K562 (cell line): Measurements from ENCODE around the gene PSMC4. TPM values are rescaled to one million over a fixed set of nuclear protein-coding genes. Genes with fewer than 3 reads are reported as not detected.
A peak's percentile ranks its signal among the peaks of the same experiment; 100 is the strongest.

ENCODE experiments used
- BRCA1 ChIP-seq, 2 experiments: fragments of 450-650 bp in 1 of 2; sonication (generic) in 1 of 2; formaldehyde crosslinking in 1 of 2; IDR thresholded peaks; 2 replicates each; pipeline versions ENCODE4 v1.5.0 to v1.6.1; 2017 to 2020; ENCODE audit warnings: mild to moderate bottlenecking in 1 of 2, missing genetic modification reagents in 1 of 2
- CCAR2 ChIP-seq: fragments of 200-400 bp; formaldehyde crosslinking; IDR thresholded peaks from 2 replicates; pipeline ENCODE4 v1.6.1; 2017; ENCODE audit warnings: mild to moderate bottlenecking, low read depth, low read length
- DPF2 ChIP-seq: fragments of 450-650 bp; IDR thresholded peaks from 2 replicates; pipeline ENCODE4 v1.6.1; 2016
- EGR1 ChIP-seq: fragments of 450-650 bp; conservative IDR thresholded peaks from 2 replicates; pipeline ENCODE4 v1.6.1; 2017; ENCODE audit warnings: mild to moderate bottlenecking
- FOXO4 ChIP-seq: fragments of 450-650 bp; formaldehyde crosslinking; IDR thresholded peaks from 2 replicates; pipeline ENCODE4 v1.4.0; 2020; ENCODE audit warnings: mild to moderate bottlenecking, moderate library complexity
- HDAC2 ChIP-seq: fragments of 450-650 bp; IDR thresholded peaks from 2 replicates; pipeline ENCODE4 v1.6.1; 2016; ENCODE audit warnings: mild to moderate bottlenecking
- NCOA1 ChIP-seq: fragments of 450-650 bp; IDR thresholded peaks from 2 replicates; pipeline ENCODE4 v1.6.1; 2016; ENCODE audit warnings: low read depth
- NFRKB ChIP-seq: fragments of 450-650 bp; IDR thresholded peaks from 2 replicates; pipeline ENCODE4 v1.6.1; 2016; ENCODE audit warnings: low read depth
- NONO ChIP-seq, 2 experiments: fragments of 200-400 bp in 1 of 2; fragments of 450-650 bp in 1 of 2; formaldehyde crosslinking in 1 of 2; IDR thresholded peaks; 2 replicates each; pipeline ENCODE4 v1.6.1; 2017; ENCODE audit warnings: low read depth in 2 of 2, mild to moderate bottlenecking in 2 of 2, moderate library complexity in 2 of 2, low read length in 1 of 2
- SIX5 ChIP-seq, 2 experiments: IDR thresholded peaks; 2 replicates each; pipeline ENCODE4 v1.6.1; 2011; ENCODE audit warnings: low read length in 2 of 2, borderline replicate concordance in 1 of 2, low read depth in 1 of 2, mild to moderate bottlenecking in 1 of 2, moderate library complexity in 1 of 2; ENCODE audit not compliant: insufficient read depth in 1 of 2
- ZBTB40 ChIP-seq, 2 experiments: fragments of 450-650 bp in 1 of 2; sonication (generic) in 1 of 2; formaldehyde crosslinking in 1 of 2; IDR thresholded peaks; 2 replicates each; pipeline versions ENCODE4 v1.7.1 to v1.9.0; 2016 to 2022; ENCODE audit warnings: inconsistent platforms in 1 of 2, mild to moderate bottlenecking in 1 of 2, missing genetic modification reagents in 1 of 2
- ZNF639 ChIP-seq, 2 experiments: fragments of 200-800 bp in 1 of 2; sonication (Bioruptor generic) in 1 of 2; sonication (generic) in 1 of 2; formaldehyde crosslinking in 1 of 2; IDR thresholded peaks in 1 of 2; conservative IDR thresholded peaks in 1 of 2; 2 replicates each; pipeline versions ENCODE4 v1.5.0 to v1.6.1; 2016 to 2020; ENCODE audit warnings: missing compliant biosample characterization in 1 of 2, missing genetic modification characterization in 1 of 2, missing genetic modification reagents in 1 of 2
- polyA plus RNA-seq, 8 experiments: library from polyadenylated mRNA; depleted of rRNA in 4 of 8; stranded (reverse) in 5 of 8; unstranded in 3 of 8; fragments of >200 nt; fragmentation: Nextera tagmentation in 2 of 8; fragmentation: Illumina TruSeq in 1 of 8; extraction: Ambion mirVana in 2 of 8; extraction: Trizol in 1 of 8; gene quantifications; 2 replicates each; pipeline versions ENCODE4 v1.2.1 to v1.2.3, GENCODE V29; 2011 to 2014; ENCODE audit warnings: inconsistent platforms in 1 of 8, missing spikeins in 1 of 8
- total RNA-seq, 7 experiments: library from RNA; depleted of rRNA in 6 of 7; stranded (reverse); fragments of >200 nt in 6 of 7; fragmentation: Illumina TruSeq in 2 of 7; extraction: Trizol in 2 of 7; gene quantifications; 2 replicates each; pipeline versions ENCODE4 v1.2.1 to v1.2.3, GENCODE V29; 2011 to 2021; ENCODE audit warnings: low replicate concordance in 1 of 7

The PSMC4 gene
- total and polyA plus RNA-seq, 9 of the 15 experiments (the other 6 are each of a cell fraction or from before 2014, with no cell fraction given), result 45.9 to 475 (median 142) TPM

- 0 out of 4 replicates have a peak, but pooled peaks of 1 of the 2 experiments have one; percentile 26 for TF ChIP-seq NONO (IDR thresholded peaks at IDR 0.05; ENCODE audit: low read depth in 2 of 2, low read length in 1 of 2)
- TF ChIP-seq EGR1, result peak; percentile 48; the same call in 1 of the 2 replicates
- no peak for TF ChIP-seq BRCA1 (IDR thresholded peaks at IDR 0.05)
- TF ChIP-seq BRCA1 (CRISPR knock-in tag; IDR thresholded peaks at IDR 0.05), result no peak
- TF ChIP-seq NFRKB, result 0 out of 2 replicates have a peak, but pooled peaks have one; percentile 27
- TF ChIP-seq NCOA1, result no peak
- TF ChIP-seq SIX5 (IDR thresholded peaks at IDR 0.05; ENCODE audit: borderline replicate concordance in 1 of 2, insufficient read depth in 1 of 2, low read depth in 1 of 2, low read length in 2 of 2), result peak; percentile 73 to 78
- no peak for TF ChIP-seq FOXO4 (CRISPR knock-in tag)
- TF ChIP-seq HDAC2, result peak; percentile 5; the same call in 1 of the 2 replicates
- TF ChIP-seq CCAR2, result no peak
- TF ChIP-seq DPF2, result no peak
- TF ChIP-seq ZNF639 (CRISPR knock-in tag; conservative IDR thresholded peaks at IDR 0.05 in 1 of 2, IDR thresholded peaks at IDR 0.05 in 1 of 2), result 0 out of 4 replicates have a peak, but pooled peaks of 1 of the 2 experiments have one; percentile 29
- peak; percentile 84 for TF ChIP-seq ZBTB40 (IDR thresholded peaks at IDR 0.05)
- TF ChIP-seq ZBTB40 (CRISPR knock-in tag; IDR thresholded peaks at IDR 0.05), result no peak; the same call in 1 of the 2 replicates
Measured at GRCh38 chr19:39996811-39997637, 26.1 kb downstream of the PSMC4 start, which contains the start of gene ZNF546 (continued).
